A549 treated with AZD2906 at 1 μM for 4 hours (cell line): ENCODE data around the gene FHOD3. TPM values are rescaled to one million over a fixed set of nuclear protein-coding genes. Genes with fewer than 3 reads are reported as not detected.

Experiments used
- total RNA-seq: library from RNA; stranded (reverse); fragments of 200-300 nt; extraction: Qiagen RNA extraction; gene quantifications from 5 replicates; pipeline ENCODE4 v1.2.3, GENCODE V29; 2022

Gene FHOD3
- total RNA-seq = 2.2 to 2.9 TPM (median 2.3 TPM) in 5 replicates

GRCh38 chr18:36297417-36298125, at the start of gene FHOD3:
TSS of gene FHOD3 (plus strand) at chr18:36297713. CDS start at chr18:36297836, 123 bp downstream.

DNA sequence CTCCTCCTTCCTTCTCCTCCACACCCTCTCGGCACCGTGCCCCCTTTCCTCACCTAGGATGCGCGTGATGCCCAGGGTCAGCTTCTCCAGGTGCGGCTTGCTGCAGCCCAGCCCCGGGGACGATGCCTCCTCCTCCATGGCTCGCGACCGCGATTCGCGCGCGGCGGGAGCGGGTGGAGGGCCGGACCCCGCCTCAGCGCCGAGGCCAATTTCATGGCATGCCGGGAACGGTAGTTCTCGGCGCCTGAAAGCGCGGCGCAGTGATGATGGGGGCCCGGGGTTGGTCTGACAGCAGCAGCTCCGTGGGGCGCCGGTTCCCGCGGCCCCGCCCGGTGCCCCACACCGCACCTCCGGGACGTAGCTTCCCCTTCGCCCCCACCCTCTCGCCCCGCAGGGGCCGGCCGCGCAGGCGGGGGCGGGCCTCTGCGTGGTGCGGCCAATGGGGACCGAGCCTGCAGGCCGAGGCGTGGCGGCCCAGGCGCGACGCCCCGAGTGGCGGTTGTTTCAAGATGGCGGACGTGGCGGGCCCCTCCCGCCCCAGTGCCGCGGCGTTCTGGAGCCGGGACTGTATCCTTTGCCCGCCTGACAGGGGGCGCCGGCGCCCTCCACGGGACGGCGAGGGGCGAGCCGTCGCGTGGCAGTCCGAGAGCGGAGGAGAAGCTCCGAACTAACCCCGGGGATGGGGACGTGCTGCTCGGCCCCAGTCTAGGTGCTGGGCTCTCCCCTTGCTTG, 531.3 kb downstream of the FHOD3 start, which contains the start of the genes KIAA1328 and TPGS2:
TSS of gene KIAA1328 (plus strand) at position 498 of the 732 bp plus-strand sequence. CDS start at position 510, 12 bp downstream.
TSS of gene TPGS2 (minus strand) at position 373 of the 732 bp plus-strand sequence. CDS start at position 138, 235 bp downstream.

Other genes with a start within 250 kb of the FHOD3 start
- gene RPRD1A, start 230.2 kb upstream of the FHOD3 start, total RNA-seq = 16.1 to 20.6 TPM (median 19.5 TPM) in 5 replicates
- gene SLC39A6, start 168.4 kb upstream of the FHOD3 start, total RNA-seq = 41.0 to 56.8 TPM (median 45.9 TPM) in 5 replicates
- gene ELP2, start 167.8 kb upstream of the FHOD3 start, total RNA-seq = 29.6 to 36.5 TPM (median 34.7 TPM) in 5 replicates
- 2.7 to 3.2 TPM (median 2.9 TPM) in 5 replicates for gene MOCOS, start 110.2 kb upstream of the FHOD3 start, total RNA-seq